GM21619 (cell line): ENCODE data around the gene MRPL11.

Experiments used
- ATAC-seq: cut with Tn5 transposase; IDR thresholded peaks from one replicate; pipeline ENCODE4 v1.9.1; 2021; ENCODE audit not compliant: unreplicated experiment

Gene MRPL11

GRCh38 chr11:66393954-66394353 lies 44.7 kb downstream of the MRPL11 start:
- no peak for ATAC-seq

- no peak for ATAC-seq
Observed at GRCh38 chr11:66391322-66391721, 47.3 kb downstream of the MRPL11 start.

GRCh38 chr11:66388780-66389386 lies 49.8 kb downstream of the MRPL11 start:
- ATAC-seq = no peak

DNA sequence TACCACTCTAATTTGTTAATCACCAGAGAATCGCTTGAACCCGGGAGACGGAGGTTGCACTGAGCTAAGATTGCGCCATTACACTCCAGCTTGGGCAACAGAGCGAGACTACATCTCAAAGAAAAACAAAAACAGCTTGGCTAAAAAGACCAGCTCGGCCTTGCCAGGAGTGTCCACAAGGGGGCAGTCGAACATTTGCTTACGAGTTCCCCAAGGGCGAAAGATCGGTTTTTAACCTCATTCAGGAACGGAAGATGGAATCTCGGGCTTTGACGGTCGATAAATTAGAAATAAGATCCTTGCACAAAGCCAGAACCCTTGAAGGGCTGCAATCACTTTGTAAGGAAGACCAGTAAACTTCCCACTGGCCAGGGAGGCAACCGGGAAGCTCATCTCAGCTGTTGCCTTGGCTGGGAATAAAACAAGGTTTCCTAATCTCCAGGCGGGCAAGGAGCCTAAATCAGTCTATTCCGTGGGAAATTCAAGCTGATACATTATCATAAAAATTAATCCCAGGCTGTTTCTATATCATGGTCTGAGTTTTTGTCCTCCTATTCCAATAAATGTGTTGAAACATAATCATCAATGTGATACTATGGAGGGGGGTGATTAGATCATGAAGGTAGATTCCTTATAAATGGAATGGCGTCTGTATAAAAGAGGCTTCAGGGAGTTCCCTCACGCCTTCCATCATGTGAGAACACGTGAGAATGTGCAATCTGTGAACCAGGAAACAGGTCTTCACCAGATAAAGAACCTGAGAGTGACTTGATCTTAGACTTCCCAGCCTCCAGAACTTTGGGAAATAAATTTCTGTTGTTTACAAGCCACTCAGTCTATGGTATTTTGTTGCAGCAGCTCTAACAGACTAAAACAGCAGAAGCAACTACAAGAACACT lies 52.2 kb downstream of the MRPL11 start:
- no peak for ATAC-seq
